CD1c-positive myeloid dendritic cell (primary cell): ENCODE results near the gene HELZ.
"Not testable (repeated sequence)": the region's sequence is repeated elsewhere in the genome, so short reads cannot be mapped to it uniquely, and the experiment has no call there.

Source experiments
- DNase-seq: peaks from one replicate; pipeline ENCODE4 v3.0.0-alpha.2; 2016; ENCODE audit errors: extremely low spot score

The HELZ gene

GRCh38 chr17:67051837-67052236 is 193.2 kb downstream of the HELZ start:
- DNase-seq = no peak

GRCh38 chr17:67051155-67051538 is 193.8 kb downstream of the HELZ start:
- DNase-seq = no peak

GRCh38 chr17:67050471-67051154 is 194.4 kb downstream of the HELZ start:
- no peak for DNase-seq

- no peak for DNase-seq
Observed at GRCh38 chr17:67050066-67050465, 194.9 kb downstream of the HELZ start.

GRCh38 chr17:67049025-67049739 is 195.8 kb downstream of the HELZ start:
- DNase-seq = no peak

GRCh38 chr17:67047382-67047781 is 197.6 kb downstream of the HELZ start:
- no peak for DNase-seq

- no peak for DNase-seq
Observed at GRCh38 chr17:67046398-67046797, 198.6 kb downstream of the HELZ start.

GRCh38 chr17:67044940-67045339 is 200.1 kb downstream of the HELZ start:
- DNase-seq = no peak

GRCh38 chr17:67044016-67044772 is 200.8 kb downstream of the HELZ start, which contains the start of gene CACNG1:
Gene CACNG1 (plus strand): TSS chr17:67044554. CDS start chr17:67044661, 107 bp downstream.
- no peak for DNase-seq

- no peak for DNase-seq
Observed at GRCh38 chr17:67043283-67043682, 201.7 kb downstream of the HELZ start.

GRCh38 chr17:67041941-67042899 is 202.8 kb downstream of the HELZ start:
- no peak for DNase-seq

- no peak for DNase-seq
Observed at GRCh38 chr17:67041531-67041930, 203.5 kb downstream of the HELZ start.

GRCh38 chr17:67041119-67041518 is 203.9 kb downstream of the HELZ start:
- not testable (repeated sequence) for DNase-seq

GRCh38 chr17:67040652-67041051 is 204.3 kb downstream of the HELZ start:
- DNase-seq = no peak

GRCh38 chr17:67038861-67039365 is 206.1 kb downstream of the HELZ start:
- DNase-seq = no peak

- no peak for DNase-seq
Observed at GRCh38 chr17:67035131-67036083, 209.6 kb downstream of the HELZ start.

- DNase-seq = no peak
Observed at GRCh38 chr17:67033613-67034012, 211.4 kb downstream of the HELZ start.

- DNase-seq = no peak
Observed at GRCh38 chr17:67032985-67033384, 212.0 kb downstream of the HELZ start.

GRCh38 chr17:67032382-67032781 is 212.6 kb downstream of the HELZ start:
- DNase-seq = no peak

- no peak for DNase-seq
Observed at GRCh38 chr17:67030641-67031040, 214.4 kb downstream of the HELZ start.
